GM12878 (cell line): Measurements from ENCODE around the gene MAGEB17. TPM values are rescaled to one million over a fixed set of nuclear protein-coding genes. Genes with fewer than 3 reads are reported as not detected.

Source experiments
- ATAC-seq: fragments of 200-7000 bp; cut with Tn5 transposase; 3 replicates; pipeline ENCODE4 v1.9.1; 2020; ENCODE audit warnings: mild to moderate bottlenecking, moderate library complexity
- BruUV-seq: library from RNA; stranded (reverse); fragments of 400-500 nt; replicated peaks from 2 replicates; lab custom pipeline; 2021; lab: Mats Ljungman, UMichigan
- CTCF ChIA-PET: fragments of 300-600 bp; sonication (Branson Sonifier 250); formaldehyde crosslinking; extraction: SDS; loops from one replicate; lab custom pipeline; 2021; ENCODE audit warnings: inconsistent platforms; lab: Yijun Ruan, JAX
- POLR2A ChIA-PET: fragments of 350-600 bp; formaldehyde crosslinking; extraction: SDS; loops from one replicate; lab custom pipeline; 2021; ENCODE audit warnings: inconsistent platforms; lab: Charles Lee
- RAD21 ChIA-PET: fragments of 300-600 bp; sonication (Branson Sonifier 250); formaldehyde crosslinking; loops from one replicate; lab custom pipeline; 2023; ENCODE audit warnings: antibody characterized with exemption; ENCODE audit not compliant: unreplicated experiment; lab: Charles Lee
- SMC1A ChIA-PET: fragments of 300-600 bp; sonication (Branson Sonifier 250); formaldehyde crosslinking; loops from one replicate; lab custom pipeline; 2023; ENCODE audit not compliant: unreplicated experiment, uncharacterized antibody; lab: Charles Lee
- DNase-seq: peaks from one replicate; pipeline ENCODE4 v3.0.0-alpha.2; 2011; ENCODE audit warnings: low read depth, low spot score
- FAIRE-seq: peaks from 3 replicates; lab custom pipeline; 2011; peaks lifted over from hg19 to GRCh38; lab: Jason Lieb, UNC
- H2AFZ ChIP-seq: 2 replicates; pipeline ENCODE4 v1.6.0; 2011; ENCODE audit warnings: low read depth, low read length, control low read depth; ENCODE audit not compliant: control insufficient read depth
- H3K27ac ChIP-seq: 2 replicates; pipeline ENCODE4 v1.5.1; 2011; ENCODE audit warnings: control low read depth; ENCODE audit not compliant: control insufficient read depth, insufficient read depth
- H3K27me3 ChIP-seq, 2 experiments: replicated peaks in 1 of 2; 2 replicates each; pipeline versions ENCODE4 v1.6.0 to v1.6.1; 2011; ENCODE audit warnings: low read length in 1 of 2; ENCODE audit not compliant: control insufficient read depth in 2 of 2, insufficient read depth in 2 of 2
- H3K36me3 ChIP-seq, 2 experiments: 2 replicates each; pipeline ENCODE4 v1.5.1; 2011; ENCODE audit warnings: low read length in 1 of 2; ENCODE audit not compliant: control insufficient read depth in 2 of 2, insufficient read depth in 2 of 2
- H3K4me1 ChIP-seq: 2 replicates; pipeline ENCODE4 v1.6.1; 2011; ENCODE audit warnings: mild to moderate bottlenecking, low read length, moderate library complexity, mixed read lengths; ENCODE audit not compliant: control insufficient read depth, insufficient read depth
- H3K4me2 ChIP-seq: 2 replicates; pipeline ENCODE4 v1.6.0; 2011; ENCODE audit warnings: control low read depth; ENCODE audit not compliant: control insufficient read depth, insufficient read depth
- H3K4me3 ChIP-seq: fragments of 200-600 bp; sonication (generic); 2 replicates; pipeline ENCODE4 v1.5.1; 2016
- H3K79me2 ChIP-seq: 2 replicates; pipeline ENCODE4 v1.6.0; 2011; ENCODE audit warnings: low read length; ENCODE audit not compliant: control insufficient read depth, insufficient read depth
- H3K9ac ChIP-seq: 2 replicates; pipeline ENCODE4 v1.8.0; 2011; ENCODE audit warnings: low read length, control low read depth, mixed read lengths; ENCODE audit not compliant: control insufficient read depth, insufficient read depth
- H3K9me3 ChIP-seq: replicated peaks from 3 replicates; pipeline ENCODE4 v1.5.1; 2011; ENCODE audit warnings: mild to moderate bottlenecking, low read length; ENCODE audit not compliant: control insufficient read depth, insufficient read depth
- H4K20me1 ChIP-seq: 2 replicates; pipeline ENCODE4 v1.6.0; 2011; ENCODE audit not compliant: control insufficient read depth, insufficient read depth
- ASH2L ChIP-seq: fragments of 300-600, 200-600 bp; sonication (generic); IDR thresholded peaks from 2 replicates; pipeline ENCODE4 v1.6.1; 2017; ENCODE audit warnings: low read depth, mild to moderate bottlenecking, borderline replicate concordance
- EGR1 ChIP-seq, 2 experiments: IDR thresholded peaks; 1 replicate in 1 of 2; 2 replicates in 1 of 2; pipeline ENCODE4 v1.6.1; 2011 to 2012; ENCODE audit warnings: low read depth in 2 of 2, low read length in 2 of 2, borderline replicate concordance in 1 of 2, mild to moderate bottlenecking in 1 of 2, moderate library complexity in 1 of 2
- FOS ChIP-seq: IDR thresholded peaks from 3 replicates; pipeline ENCODE4 v1.6.1; 2011; ENCODE audit warnings: borderline replicate concordance; ENCODE audit not compliant: insufficient read length; ENCODE audit errors: extremely low read depth
- FOXM1 ChIP-seq: IDR thresholded peaks from 2 replicates; pipeline ENCODE4 v1.6.1; 2012; ENCODE audit warnings: low read depth, mild to moderate bottlenecking, inconsistent platforms, low read length, moderate library complexity
- HDAC2 ChIP-seq: fragments of 200-600 bp; sonication (generic); IDR thresholded peaks from 2 replicates; pipeline ENCODE4 v1.6.1; 2017
- JUND ChIP-seq: IDR thresholded peaks from 2 replicates; pipeline ENCODE4 v1.6.1; 2012; ENCODE audit warnings: low read depth, mild to moderate bottlenecking, low read length, improper control_type of control experiment, moderate library complexity
- KDM1A ChIP-seq: fragments of 200-600 bp; sonication (generic); IDR thresholded peaks from 2 replicates; pipeline ENCODE4 v1.6.1; 2016; ENCODE audit warnings: borderline replicate concordance
- MLLT1 ChIP-seq: fragments of 450-650 bp; IDR thresholded peaks from 2 replicates; pipeline ENCODE4 v1.6.1; 2016; ENCODE audit warnings: mild to moderate bottlenecking
- MYB ChIP-seq: fragments of 150-350 bp; IDR thresholded peaks from 2 replicates; pipeline ENCODE4 v1.6.1; 2014; ENCODE audit warnings: mild to moderate bottlenecking, low read depth, low read length, borderline replicate concordance
- NFXL1 ChIP-seq: fragments of 450-650 bp; IDR thresholded peaks from 2 replicates; pipeline ENCODE4 v1.6.1; 2017; ENCODE audit warnings: antibody characterized with exemption, mild to moderate bottlenecking, borderline replicate concordance
- POLR2AphosphoS5 ChIP-seq: IDR thresholded peaks from 2 replicates; pipeline ENCODE4 v1.6.1; 2011; ENCODE audit warnings: mild to moderate bottlenecking, low read length, inconsistent platforms
- RELB ChIP-seq: fragments of 450-650 bp; IDR thresholded peaks from 2 replicates; pipeline ENCODE4 v1.6.1; 2017; ENCODE audit warnings: low read depth, mild to moderate bottlenecking, moderate library complexity
- RFX5 ChIP-seq: IDR thresholded peaks from 2 replicates; pipeline ENCODE4 v1.6.1; 2011; ENCODE audit warnings: low read depth, low read length, improper control_type of control experiment
- SIN3A ChIP-seq: IDR thresholded peaks from 2 replicates; pipeline ENCODE4 v1.6.1; 2012; ENCODE audit warnings: low read depth, low read length, improper control_type of control experiment
- SIX5 ChIP-seq: IDR thresholded peaks from 2 replicates; pipeline ENCODE4 v1.6.1; 2011; ENCODE audit warnings: mild to moderate bottlenecking, low read depth, low read length, moderate library complexity; ENCODE audit not compliant: severe bottlenecking
- TBL1XR1 ChIP-seq: IDR thresholded peaks from 2 replicates; pipeline ENCODE4 v1.6.1; 2012; ENCODE audit warnings: low read depth, low read length, improper control_type of control experiment
- TCF7 ChIP-seq: IDR thresholded peaks from 2 replicates; pipeline ENCODE4 v1.6.1; 2014; ENCODE audit warnings: antibody characterized with exemption, borderline replicate concordance
- ZNF274 ChIP-seq: IDR thresholded peaks from one replicate; pipeline ENCODE4 v1.8.0; 2011; ENCODE audit not compliant: insufficient read length, insufficient read depth
- WGBS: methylation state at CpG from one replicate; pipeline ENCODE4 v1.1.6; 2016; ENCODE audit warnings: low lambda C conversion rate; ENCODE audit not compliant: insufficient replicate concordance, insufficient coverage; ENCODE audit errors: missing lambda C conversion rate; 5-methylcytosine and 5-hydroxymethylcytosine counted together
- in situ Hi-C: fragments of 300-500 bp; cut with MboI; formaldehyde crosslinking; loops from 9 replicates; pipeline ENCODE4 v1.14.3; 2018; ENCODE audit warnings: mixed read lengths
- intact Hi-C: fragments of 100-400 bp; cut with micrococcal nuclease; formaldehyde crosslinking; loops from one replicate; pipeline ENCODE4 v1.14.2; 2022; ENCODE audit not compliant: unreplicated experiment
- polyA plus RNA-seq, 11 experiments: library from polyadenylated mRNA; depleted of rRNA in 4 of 11; unstranded in 6 of 11; stranded (reverse) in 5 of 11; fragments of >200 nt; fragmentation: Nextera tagmentation in 4 of 11; fragmentation: Illumina TruSeq in 1 of 11; extraction: Ambion mirVana in 4 of 11; extraction: Trizol in 1 of 11; gene quantifications; 1 replicate in 1 of 11; 2 replicates in 10 of 11; pipeline versions ENCODE4 v1.2.1 to v1.2.3, GENCODE V29; 2011 to 2016; ENCODE audit warnings: inconsistent platforms in 2 of 11, missing spikeins in 2 of 11, low read depth in 1 of 11
- total RNA-seq, 4 experiments: library from RNA; depleted of rRNA in 3 of 4; stranded (reverse); fragments of >200 nt in 3 of 4; fragmentation: Illumina TruSeq in 1 of 4; extraction: Trizol in 1 of 4; gene quantifications; 2 replicates each; pipeline versions ENCODE4 v1.2.1 to v1.2.3, GENCODE V29; 2013 to 2021
- TF ChIP-seq, protein P1 (sequence below): fragments of 450-650 bp; IDR thresholded peaks from 2 replicates; pipeline ENCODE4 v1.6.1; 2017; ENCODE audit warnings: mild to moderate bottlenecking

MAGEB17 gene
- total and polyA plus RNA-seq, 10 of the 15 experiments (the other 5 are each of a cell fraction or from before 2014, with no cell fraction given) = 0.05 to 0.21 TPM; not detected in 8

DNA sequence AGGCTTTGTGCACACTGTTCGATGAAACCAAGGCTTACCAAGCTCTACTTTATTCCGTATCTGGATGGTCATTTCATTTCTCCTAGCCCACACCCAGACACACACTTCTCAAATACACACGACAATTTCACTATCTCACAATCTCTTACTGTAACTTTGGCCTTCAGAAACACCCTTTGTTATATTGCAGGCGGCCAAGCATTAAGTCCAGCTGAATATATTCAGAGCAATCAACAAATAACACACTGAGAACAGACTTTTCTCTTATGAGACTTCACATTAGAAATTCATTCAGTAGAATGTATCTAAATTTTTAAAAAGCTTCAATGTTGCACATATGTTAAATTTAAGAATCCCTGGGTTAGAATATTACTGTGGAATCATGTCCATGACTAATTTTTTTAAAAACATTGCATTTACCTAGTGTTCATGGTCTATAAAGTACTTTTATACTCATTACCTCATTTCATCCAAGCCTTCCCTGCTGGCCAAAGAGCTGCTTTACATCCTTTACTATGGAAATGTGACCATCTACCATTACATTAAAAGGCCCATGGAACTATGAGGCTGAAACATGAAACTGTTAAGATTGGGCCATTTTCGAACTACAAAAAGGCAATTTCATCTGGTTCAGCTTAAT, 10.5 kb upstream of the MAGEB17 start:
- DNase-seq (no peak), FAIRE-seq (no peak), ATAC-seq (no peak)
- H3K36me3 ChIP-seq = no peaks in the 10 kb centered on the region
- POLR2A ChIA-PET = no interaction called here
- H3K27ac ChIP-seq = no peak overlapping the region
- no peaks in the 10 kb centered on the region for H3K4me1 ChIP-seq
- in situ Hi-C loops (no loop called here), intact Hi-C loops (no loop called here)
- SMC1A ChIA-PET = interaction anchor here (0.8 to 1.2 kb wide), 2 partner anchors 11 to 283 kb away, joined by 3 read pairs; no protein-coding TSS in a partner anchor
- CTCF ChIA-PET = interaction anchor here (0.5 to 1.9 kb wide), 3 partner anchors 10 to 101 kb away, joined by 4 to 6 read pairs (median 5); no protein-coding TSS in a partner anchor
- H3K27me3 ChIP-seq = no peaks in the 10 kb centered on the region
- no peak overlapping the region for H2AFZ ChIP-seq
- no TSS peak for BruUV-seq
- H3K9ac ChIP-seq = no peak overlapping the region
- no peaks in the 10 kb centered on the region for H4K20me1 ChIP-seq
- H3K79me2 ChIP-seq = no peaks in the 10 kb centered on the region
- no peak overlapping the region for H3K4me2 ChIP-seq
- no peak overlapping the region for H3K4me3 ChIP-seq
- no peaks in the 10 kb centered on the region for H3K9me3 ChIP-seq
- RAD21 ChIA-PET = no interaction called here
- 13% methylated on average over 5 of the region's 5 CpGs for WGBS
- TF ChIP-seq ASH2L = no peak
- no peak for TF ChIP-seq HDAC2
- TF ChIP-seq ZNF274 = no peak
- no peak for TF ChIP-seq POLR2AphosphoS5
- TF ChIP-seq MYB = no peak
- no peak for TF ChIP-seq MLLT1
- TF ChIP-seq FOS = no peak
- no peak for TF ChIP-seq SIX5
- TF ChIP-seq JUND = no peak
- no peak for TF ChIP-seq FOXM1
- TF ChIP-seq RFX5 = no peak
- TF ChIP-seq RELB = no peak
- TF ChIP-seq, protein P1, sequence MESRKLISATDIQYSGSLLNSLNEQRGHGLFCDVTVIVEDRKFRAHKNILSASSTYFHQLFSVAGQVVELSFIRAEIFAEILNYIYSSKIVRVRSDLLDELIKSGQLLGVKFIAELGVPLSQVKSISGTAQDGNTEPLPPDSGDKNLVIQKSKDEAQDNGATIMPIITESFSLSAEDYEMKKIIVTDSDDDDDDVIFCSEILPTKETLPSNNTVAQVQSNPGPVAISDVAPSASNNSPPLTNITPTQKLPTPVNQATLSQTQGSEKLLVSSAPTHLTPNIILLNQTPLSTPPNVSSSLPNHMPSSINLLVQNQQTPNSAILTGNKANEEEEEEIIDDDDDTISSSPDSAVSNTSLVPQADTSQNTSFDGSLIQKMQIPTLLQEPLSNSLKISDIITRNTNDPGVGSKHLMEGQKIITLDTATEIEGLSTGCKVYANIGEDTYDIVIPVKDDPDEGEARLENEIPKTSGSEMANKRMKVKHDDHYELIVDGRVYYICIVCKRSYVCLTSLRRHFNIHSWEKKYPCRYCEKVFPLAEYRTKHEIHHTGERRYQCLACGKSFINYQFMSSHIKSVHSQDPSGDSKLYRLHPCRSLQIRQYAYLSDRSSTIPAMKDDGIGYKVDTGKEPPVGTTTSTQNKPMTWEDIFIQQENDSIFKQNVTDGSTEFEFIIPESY = no peak
- TF ChIP-seq NFXL1 = no peak
- no peak for TF ChIP-seq TBL1XR1
- TF ChIP-seq SIN3A = no peak
- no peak for TF ChIP-seq TCF7
- TF ChIP-seq KDM1A = no peak
- TF ChIP-seq EGR1 (IDR thresholded peaks at IDR 0.05; ENCODE audit: borderline replicate concordance in 1 of 2, low read depth in 2 of 2, low read length in 2 of 2) = no peak
